ENCODE results near the gene PTPRCAP. TPM values are rescaled to one million over a fixed set of nuclear protein-coding genes. Genes with fewer than 3 reads are reported as not detected.

The PTPRCAP gene
- total and polyA plus RNA-seq, 2 experiments from 2014 or later, result 3.3 to 3.5 TPM

- H3K9me3 Mint-ChIP-seq, result no peaks in the 10 kb centered on the region; the same call in 2 of the 3 replicates
- Histone ChIP-seq H3F3A (replicated peaks; ENCODE audit: low read depth) (0 out of 2 replicates have a peak, but pooled peaks cover 8% of the 10 kb centered on the region), H3K36me3 (ENCODE audit: insufficient read depth) (no peaks in the 10 kb centered on the region), H3K79me2 (replicated peaks; ENCODE audit: insufficient read depth) (0 out of 2 replicates have a peak, but pooled peaks cover 3% of the 10 kb centered on the region), H3K27me3 (ENCODE audit: insufficient read depth) (peaks cover 7% of the 10 kb centered on the region; the same call in 1 of the 2 replicates), H2AFZ (no peak overlapping the region), H3K27ac (ENCODE audit: low read depth) (no peak overlapping the region), H3K4me2 (peak overlapping the region; percentile 20; the same call in 1 of the 2 replicates), H3K9me2 (ENCODE audit: insufficient read depth) (no peaks in the 10 kb centered on the region), H4K20me1 (replicated peaks; ENCODE audit: insufficient read depth) (no peaks in the 10 kb centered on the region; the same call in 1 of the 2 replicates), H3K4me1 (ENCODE audit: insufficient read depth) (peaks cover 8% of the 10 kb centered on the region; the same call in 1 of the 2 replicates), H3K4me3 (no peak overlapping the region)
- H3K36me3 Mint-ChIP-seq (ENCODE audit: low read depth), result no peaks in the 10 kb centered on the region; the same call in 2 of the 3 replicates
- H3K4me1 Mint-ChIP-seq, result peaks cover 31% of the 10 kb centered on the region
- no peak for TF ChIP-seq POLR2AphosphoS5 (IDR thresholded peaks at IDR 0.05; ENCODE audit: low read depth)
- TF ChIP-seq ZNF114 (CRISPR knock-in tag; IDR thresholded peaks at IDR 0.05), result no peak
- no peak for TF ChIP-seq EZH2 (IDR thresholded peaks at IDR 0.05; ENCODE audit: low read depth, unreplicated experiment)
- no peak for TF ChIP-seq STAT1 (IDR thresholded peaks at IDR 0.05; ENCODE audit: unreplicated experiment)
- no peak for TF ChIP-seq CTCF (conservative IDR thresholded peaks at IDR 0.05; ENCODE audit: low read depth in 2 of 2)
- TF ChIP-seq CREB1 (CRISPR knock-in tag; IDR thresholded peaks at IDR 0.05; ENCODE audit: low read depth), result no peak
- TF ChIP-seq ZNF462 (CRISPR knock-in tag; IDR thresholded peaks at IDR 0.05), result no peak
- TF ChIP-seq REST (IDR thresholded peaks at IDR 0.05; ENCODE audit: unreplicated experiment), result no peak
- no peak for TF ChIP-seq ZNF331 (CRISPR knock-in tag; IDR thresholded peaks at IDR 0.05; ENCODE audit: low read depth)
- no peak for TF ChIP-seq ETS1 (IDR thresholded peaks at IDR 0.05)
- no peak for TF ChIP-seq JUNB (IDR thresholded peaks at IDR 0.05; ENCODE audit: unreplicated experiment)
- no peak for TF ChIP-seq EZH2phosphoT487 (IDR thresholded peaks at IDR 0.05; ENCODE audit: unreplicated experiment)
- no peak for TF ChIP-seq NANOG (IDR thresholded peaks at IDR 0.05; ENCODE audit: borderline replicate concordance)
- no peak for DNase-seq (ENCODE audit: low spot score)
- ATAC-seq, result no peak
- peaks cover 15% of the 10 kb centered on the region for H3K27me3 Mint-ChIP-seq (ENCODE audit: insufficient read depth, low read depth, poor library complexity)
- no peak overlapping the region for H3K27ac Mint-ChIP-seq
- H3K4me3 Mint-ChIP-seq, result no peak overlapping the region
Measured at GRCh38 chr11:67387518-67387917, 50.0 kb downstream of the PTPRCAP start.
